GM12864 (cell line): Measurements from ENCODE around the gene OR4K17.
"Not testable (repeated sequence)": the region's sequence is repeated elsewhere in the genome, so short reads cannot be mapped to it uniquely, and the experiment has no call there.

Experiments
- DNase-seq: peaks from one replicate; pipeline ENCODE4 v3.0.0-alpha.2; 2011; ENCODE audit warnings: low read depth
- H3K4me3 ChIP-seq: 2 replicates; pipeline ENCODE4 v1.5.1; 2011; ENCODE audit warnings: mild to moderate bottlenecking, low read depth, low read length, control low read depth
- CTCF ChIP-seq: IDR thresholded peaks from 2 replicates; pipeline ENCODE4 v1.5.1; 2011; ENCODE audit warnings: low read depth, mild to moderate bottlenecking, moderate library complexity, low read length, control low read depth, inconsistent platforms; ENCODE audit errors: missing control alignments

OR4K17 gene

GRCh38 chr14:20138520-20138919 is 28.0 kb downstream of the OR4K17 start, which contains the start of gene OR4N5:
OR4N5 (plus strand) TSS chr14:20138820; CDS start chr14:20143736, 4,916 bp downstream.
- no peak within 1 kb of the TSS for H3K4me3 ChIP-seq
- no peak for DNase-seq
- TF ChIP-seq CTCF, result no peak

GRCh38 chr14:20143911-20144310 is 33.4 kb downstream of the OR4K17 start:
- H3K4me3 ChIP-seq, result no peak overlapping the region
- DNase-seq, result no peak
- no peak for TF ChIP-seq CTCF

GRCh38 chr14:20144820-20145219 is 34.3 kb downstream of the OR4K17 start:
- TF ChIP-seq CTCF, result no peak
- no peak for DNase-seq
- H3K4me3 ChIP-seq, result no peak overlapping the region

DNA sequence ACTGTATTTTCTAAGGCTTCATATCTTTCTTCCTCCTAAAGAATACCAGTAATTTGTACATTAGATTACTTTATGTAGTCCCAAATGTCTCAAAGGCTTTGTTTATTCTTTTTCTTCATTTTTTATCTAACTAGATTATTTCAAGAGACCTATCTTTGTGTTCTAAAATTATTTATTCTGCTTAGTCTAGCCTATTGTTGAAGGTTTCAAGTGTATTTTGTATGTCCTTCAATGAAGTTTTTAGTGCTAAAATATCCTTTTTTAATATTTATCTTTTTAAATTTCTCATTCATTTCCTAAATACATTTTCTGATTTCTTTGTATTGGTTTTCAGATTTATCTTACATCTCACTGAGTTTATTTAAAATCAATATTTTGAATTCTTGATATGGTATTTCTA is 53.9 kb downstream of the OR4K17 start:
- H3K4me3 ChIP-seq, result no peak overlapping the region
- no peak for TF ChIP-seq CTCF
- no peak for DNase-seq

DNA sequence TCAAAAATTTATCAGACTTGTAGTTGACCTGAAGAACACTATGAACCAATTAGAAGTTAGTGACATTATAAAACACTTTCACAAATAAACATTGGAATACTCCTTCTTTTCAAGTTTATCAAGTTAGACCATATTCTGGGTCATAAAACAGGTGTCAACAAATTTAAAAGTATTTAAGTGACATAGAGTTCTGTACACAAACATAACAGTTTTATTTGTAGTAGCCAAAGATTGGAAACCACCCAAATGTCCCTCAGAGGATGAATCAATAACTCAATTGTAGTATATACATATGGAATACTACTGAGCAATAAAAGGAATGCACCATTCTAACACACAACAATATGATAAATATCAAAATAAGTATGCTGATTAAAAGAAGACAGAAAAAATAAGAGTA is 56.6 kb downstream of the OR4K17 start:
- no peak for TF ChIP-seq CTCF
- H3K4me3 ChIP-seq, result no peak overlapping the region
- DNase-seq, result no peak

- H3K4me3 ChIP-seq, DNase-seq: not testable (repeated sequence)
Measured at GRCh38 chr14:20169852-20170251, 59.3 kb downstream of the OR4K17 start.
